Measurements from ENCODE around the gene SYNE1.
"Not testable (repeated sequence)": the region's sequence is repeated elsewhere in the genome, so short reads cannot be mapped to it uniquely, and the experiment has no call there.

The SYNE1 gene

GRCh38 chr6:152502421-152503188 is 134.6 kb downstream of the SYNE1 start:
- Histone ChIP-seq H3F3A (ENCODE audit: insufficient read depth) (no peaks in the 10 kb centered on the region), H3K4me3 (ENCODE audit: insufficient read depth, low read length, poor library complexity, severe bottlenecking) (no peak overlapping the region), H3K36me3 (ENCODE audit: low read length) (no peaks in the 10 kb centered on the region), H3K9ac (ENCODE audit: low read length) (no peak overlapping the region), H3K79me2 (ENCODE audit: insufficient read depth, low read length) (no peaks in the 10 kb centered on the region), H3K27ac (ENCODE audit: low read depth, low read length) (no peak overlapping the region), H3K9me2 (replicated peaks; ENCODE audit: insufficient read depth, low read length) (no peaks in the 10 kb centered on the region), H3K27me3 (ENCODE audit: low read length) (no peaks in the 10 kb centered on the region; the same call in 1 of the 2 replicates), H3K9me3 (ENCODE audit: insufficient read depth, low read length) (no peaks in the 10 kb centered on the region), H2AFZ (ENCODE audit: low read depth, low read length, severe bottlenecking) (no peak overlapping the region), H3K4me2 (ENCODE audit: low read depth, low read length, poor library complexity, severe bottlenecking) (no peak overlapping the region), H4K20me1 (ENCODE audit: low read depth, low read length) (peaks cover 2% of the 10 kb centered on the region; the same call in 1 of the 2 replicates)
- TF ChIP-seq EZH2phosphoT487 (conservative IDR thresholded peaks at IDR 0.05; ENCODE audit: low read length): no peak
- TF ChIP-seq, protein P1, sequence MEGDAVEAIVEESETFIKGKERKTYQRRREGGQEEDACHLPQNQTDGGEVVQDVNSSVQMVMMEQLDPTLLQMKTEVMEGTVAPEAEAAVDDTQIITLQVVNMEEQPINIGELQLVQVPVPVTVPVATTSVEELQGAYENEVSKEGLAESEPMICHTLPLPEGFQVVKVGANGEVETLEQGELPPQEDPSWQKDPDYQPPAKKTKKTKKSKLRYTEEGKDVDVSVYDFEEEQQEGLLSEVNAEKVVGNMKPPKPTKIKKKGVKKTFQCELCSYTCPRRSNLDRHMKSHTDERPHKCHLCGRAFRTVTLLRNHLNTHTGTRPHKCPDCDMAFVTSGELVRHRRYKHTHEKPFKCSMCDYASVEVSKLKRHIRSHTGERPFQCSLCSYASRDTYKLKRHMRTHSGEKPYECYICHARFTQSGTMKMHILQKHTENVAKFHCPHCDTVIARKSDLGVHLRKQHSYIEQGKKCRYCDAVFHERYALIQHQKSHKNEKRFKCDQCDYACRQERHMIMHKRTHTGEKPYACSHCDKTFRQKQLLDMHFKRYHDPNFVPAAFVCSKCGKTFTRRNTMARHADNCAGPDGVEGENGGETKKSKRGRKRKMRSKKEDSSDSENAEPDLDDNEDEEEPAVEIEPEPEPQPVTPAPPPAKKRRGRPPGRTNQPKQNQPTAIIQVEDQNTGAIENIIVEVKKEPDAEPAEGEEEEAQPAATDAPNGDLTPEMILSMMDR (IDR thresholded peaks at IDR 0.05; ENCODE audit: insufficient read depth, low read length, poor library complexity, severe bottlenecking): no peak

DNA sequence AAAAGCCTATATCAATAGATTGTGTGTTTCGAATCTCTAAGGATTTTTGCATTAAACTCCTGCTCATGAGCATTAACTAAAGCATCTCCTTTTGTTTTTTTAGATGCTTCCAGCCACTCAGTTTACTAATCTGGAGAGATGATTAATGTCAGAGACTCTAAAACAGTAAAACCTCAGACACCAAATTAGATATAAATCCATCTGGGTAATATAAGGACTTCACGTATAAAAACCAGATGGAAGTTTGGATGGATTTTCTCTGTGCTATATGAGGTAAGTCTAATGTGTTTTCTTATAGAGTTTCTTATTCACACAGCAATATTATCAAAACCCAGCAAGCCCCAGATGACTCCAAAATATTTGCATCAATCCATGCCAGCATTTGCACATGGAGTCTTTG is 137.2 kb downstream of the SYNE1 start:
- Histone ChIP-seq H3K4me2 (ENCODE audit: low read depth, low read length, poor library complexity, severe bottlenecking) (no peak overlapping the region), H3K4me3 (ENCODE audit: insufficient read depth, low read length, poor library complexity, severe bottlenecking) (no peak overlapping the region), H3F3A (ENCODE audit: insufficient read depth) (no peaks in the 10 kb centered on the region), H4K20me1 (ENCODE audit: low read depth, low read length) (no peaks in the 10 kb centered on the region), H3K9me3 (ENCODE audit: insufficient read depth, low read length) (no peaks in the 10 kb centered on the region), H3K27me3 (ENCODE audit: low read length) (no peaks in the 10 kb centered on the region), H3K9me2 (replicated peaks; ENCODE audit: insufficient read depth, low read length) (no peaks in the 10 kb centered on the region), H3K36me3 (ENCODE audit: low read length) (no peaks in the 10 kb centered on the region), H3K9ac (ENCODE audit: low read length) (no peak overlapping the region), H3K79me2 (ENCODE audit: insufficient read depth, low read length) (no peaks in the 10 kb centered on the region), H3K27ac (ENCODE audit: low read depth, low read length) (no peak overlapping the region), H2AFZ (ENCODE audit: low read depth, low read length, severe bottlenecking) (no peak overlapping the region)
- TF ChIP-seq, protein P1 (IDR thresholded peaks at IDR 0.05; ENCODE audit: insufficient read depth, low read length, poor library complexity, severe bottlenecking): no peak
- no peak for TF ChIP-seq EZH2phosphoT487 (conservative IDR thresholded peaks at IDR 0.05; ENCODE audit: low read length)

GRCh38 chr6:152496731-152497130 is 140.4 kb downstream of the SYNE1 start:
- no peaks in the 10 kb centered on the region for H4K20me1 ChIP-seq (ENCODE audit: low read depth, low read length)
- no peaks in the 10 kb centered on the region for H3F3A ChIP-seq (ENCODE audit: insufficient read depth)
- no peak overlapping the region for H3K9ac ChIP-seq (ENCODE audit: low read length)
- H3K4me3 ChIP-seq (ENCODE audit: insufficient read depth, low read length, poor library complexity, severe bottlenecking): no peak overlapping the region
- H3K4me2 ChIP-seq (ENCODE audit: low read depth, low read length, poor library complexity, severe bottlenecking): no peak overlapping the region
- H2AFZ ChIP-seq (ENCODE audit: low read depth, low read length, severe bottlenecking): no peak overlapping the region
- no peaks in the 10 kb centered on the region for H3K9me2 ChIP-seq (replicated peaks; ENCODE audit: insufficient read depth, low read length)
- no peaks in the 10 kb centered on the region for H3K79me2 ChIP-seq (ENCODE audit: insufficient read depth, low read length)
- H3K36me3 ChIP-seq (ENCODE audit: low read length): no peaks in the 10 kb centered on the region
- H3K9me3 ChIP-seq (ENCODE audit: insufficient read depth, low read length): no peaks in the 10 kb centered on the region
- TF ChIP-seq, protein P1 (IDR thresholded peaks at IDR 0.05; ENCODE audit: insufficient read depth, low read length, poor library complexity, severe bottlenecking): no peak
- TF ChIP-seq EZH2phosphoT487 (conservative IDR thresholded peaks at IDR 0.05; ENCODE audit: low read length): no peak
- no peak overlapping the region for H3K27ac ChIP-seq (ENCODE audit: low read depth, low read length)
- no peaks in the 10 kb centered on the region for H3K27me3 ChIP-seq (ENCODE audit: low read length)

DNA sequence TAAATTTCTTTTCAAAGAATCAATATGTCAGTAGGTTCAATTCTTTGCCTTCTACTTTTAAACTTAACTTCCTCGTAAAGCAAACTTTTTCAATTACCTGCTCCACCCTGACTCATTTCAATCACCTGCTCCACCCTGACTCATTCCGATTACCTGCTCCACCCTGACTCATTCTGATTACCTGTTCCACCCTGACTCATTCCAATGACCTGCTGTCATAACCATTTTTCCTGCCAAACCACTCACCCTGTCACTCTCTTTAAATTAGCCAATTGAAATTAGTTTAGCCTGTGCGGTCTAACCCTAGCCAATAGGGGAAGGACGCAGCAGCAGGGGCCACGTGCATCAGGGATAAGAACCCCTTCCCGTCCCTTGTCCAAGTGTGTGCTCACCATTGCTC is 141.7 kb downstream of the SYNE1 start:
- H3K27ac ChIP-seq (ENCODE audit: low read depth, low read length); H3K27me3 ChIP-seq (ENCODE audit: low read length); H3K9ac ChIP-seq (ENCODE audit: low read length); H3K36me3 ChIP-seq (ENCODE audit: low read length); H2AFZ ChIP-seq (ENCODE audit: low read depth, low read length, severe bottlenecking); H3K79me2 ChIP-seq (ENCODE audit: insufficient read depth, low read length); H3K9me2 ChIP-seq (replicated peaks; ENCODE audit: insufficient read depth, low read length); H3K4me2 ChIP-seq (ENCODE audit: low read depth, low read length, poor library complexity, severe bottlenecking); H4K20me1 ChIP-seq (ENCODE audit: low read depth, low read length); H3K9me3 ChIP-seq (ENCODE audit: insufficient read depth, low read length); H3K4me3 ChIP-seq (ENCODE audit: insufficient read depth, low read length, poor library complexity, severe bottlenecking); H3F3A ChIP-seq (ENCODE audit: insufficient read depth): not testable (repeated sequence)

GRCh38 chr6:152492281-152492680 is 144.9 kb downstream of the SYNE1 start:
- H3K9me2 ChIP-seq (replicated peaks; ENCODE audit: insufficient read depth, low read length); H3K27me3 ChIP-seq (ENCODE audit: low read length); H3K27ac ChIP-seq (ENCODE audit: low read depth, low read length); H3K9me3 ChIP-seq (ENCODE audit: insufficient read depth, low read length); H3F3A ChIP-seq (ENCODE audit: insufficient read depth); H3K9ac ChIP-seq (ENCODE audit: low read length); H3K4me2 ChIP-seq (ENCODE audit: low read depth, low read length, poor library complexity, severe bottlenecking); H2AFZ ChIP-seq (ENCODE audit: low read depth, low read length, severe bottlenecking); H4K20me1 ChIP-seq (ENCODE audit: low read depth, low read length); H3K36me3 ChIP-seq (ENCODE audit: low read length); H3K4me3 ChIP-seq (ENCODE audit: insufficient read depth, low read length, poor library complexity, severe bottlenecking); H3K79me2 ChIP-seq (ENCODE audit: insufficient read depth, low read length): not testable (repeated sequence)

DNA sequence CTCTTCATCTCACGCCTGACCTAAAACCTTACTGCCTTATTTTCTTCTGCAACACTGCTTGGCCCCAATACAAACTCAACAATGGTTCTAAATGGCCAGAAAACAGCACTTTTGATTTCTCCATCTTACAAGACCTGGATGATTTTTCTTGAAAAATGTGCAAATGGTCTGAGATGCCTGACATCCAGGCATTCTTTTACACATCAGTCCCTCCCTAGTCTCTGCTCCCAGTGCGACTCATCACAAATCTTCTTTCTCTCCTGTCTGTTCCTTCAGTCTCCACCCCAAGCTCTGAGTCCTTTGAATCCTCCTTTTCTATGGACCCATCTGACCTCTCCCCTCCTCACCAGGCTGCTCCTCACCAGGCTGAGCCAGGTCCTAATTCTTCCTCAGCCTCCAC is 145.7 kb downstream of the SYNE1 start:
- H3K27ac ChIP-seq (ENCODE audit: low read depth, low read length); H3F3A ChIP-seq (ENCODE audit: insufficient read depth); H3K4me3 ChIP-seq (ENCODE audit: insufficient read depth, low read length, poor library complexity, severe bottlenecking); H3K36me3 ChIP-seq (ENCODE audit: low read length); H3K9me2 ChIP-seq (replicated peaks; ENCODE audit: insufficient read depth, low read length); H3K4me2 ChIP-seq (ENCODE audit: low read depth, low read length, poor library complexity, severe bottlenecking); H2AFZ ChIP-seq (ENCODE audit: low read depth, low read length, severe bottlenecking); H4K20me1 ChIP-seq (ENCODE audit: low read depth, low read length); H3K27me3 ChIP-seq (ENCODE audit: low read length); H3K79me2 ChIP-seq (ENCODE audit: insufficient read depth, low read length); H3K9me3 ChIP-seq (ENCODE audit: insufficient read depth, low read length); H3K9ac ChIP-seq (ENCODE audit: low read length): not testable (repeated sequence)

All from SU-DHL-6 (cell line).